Tibial nerve (tissue), 3 donors: ENCODE data around the gene CPXM2.

Experiments
- POLR2A ChIP-seq, 2 donors: fragments of 450-650 bp; IDR thresholded peaks; one replicate each; pipeline ENCODE4 v1.6.1; 2017; ENCODE audit warnings: antibody characterized with exemption in 2 of 2, mild to moderate bottlenecking in 2 of 2, moderate library complexity in 2 of 2
- TF ChIP-seq, protein P1 (sequence below), 5 experiments: fragments of 200-600 bp in 3 of 5; fragments of 450-650 bp in 2 of 5; sonication (generic) in 3 of 5; IDR thresholded peaks; one replicate each; pipeline ENCODE4 v1.5.1; 2016 to 2019; ENCODE audit warnings: antibody characterized with exemption in 5 of 5, mild to moderate bottlenecking in 3 of 5, moderate library complexity in 2 of 5

GRCh38 chr10:123800289-123800688 is 91.3 kb downstream of the CPXM2 start:
- TF ChIP-seq, protein P1, sequence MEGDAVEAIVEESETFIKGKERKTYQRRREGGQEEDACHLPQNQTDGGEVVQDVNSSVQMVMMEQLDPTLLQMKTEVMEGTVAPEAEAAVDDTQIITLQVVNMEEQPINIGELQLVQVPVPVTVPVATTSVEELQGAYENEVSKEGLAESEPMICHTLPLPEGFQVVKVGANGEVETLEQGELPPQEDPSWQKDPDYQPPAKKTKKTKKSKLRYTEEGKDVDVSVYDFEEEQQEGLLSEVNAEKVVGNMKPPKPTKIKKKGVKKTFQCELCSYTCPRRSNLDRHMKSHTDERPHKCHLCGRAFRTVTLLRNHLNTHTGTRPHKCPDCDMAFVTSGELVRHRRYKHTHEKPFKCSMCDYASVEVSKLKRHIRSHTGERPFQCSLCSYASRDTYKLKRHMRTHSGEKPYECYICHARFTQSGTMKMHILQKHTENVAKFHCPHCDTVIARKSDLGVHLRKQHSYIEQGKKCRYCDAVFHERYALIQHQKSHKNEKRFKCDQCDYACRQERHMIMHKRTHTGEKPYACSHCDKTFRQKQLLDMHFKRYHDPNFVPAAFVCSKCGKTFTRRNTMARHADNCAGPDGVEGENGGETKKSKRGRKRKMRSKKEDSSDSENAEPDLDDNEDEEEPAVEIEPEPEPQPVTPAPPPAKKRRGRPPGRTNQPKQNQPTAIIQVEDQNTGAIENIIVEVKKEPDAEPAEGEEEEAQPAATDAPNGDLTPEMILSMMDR (IDR thresholded peaks at IDR 0.05), result no peak
- TF ChIP-seq POLR2A (IDR thresholded peaks at IDR 0.05), result no peak
